ENCODE data around the gene ZNF469. TPM values are rescaled to one million over a fixed set of nuclear protein-coding genes. Genes with fewer than 3 reads are reported as not detected.
"Not testable (repeated sequence)": the region's sequence is repeated elsewhere in the genome, so short reads cannot be mapped to it uniquely, and the experiment has no call there.

The ZNF469 gene
- polyA plus RNA-seq, 1 donor, result 1.0 TPM

- Histone ChIP-seq H3K27me3 (ENCODE audit: control insufficient read depth, insufficient read depth, low read length) (no peaks in the 10 kb centered on the region), H3K9me3 (ENCODE audit: control insufficient read depth, low read depth, low read length) (no peaks in the 10 kb centered on the region), H3K4me3 (ENCODE audit: low read length) (no peak overlapping the region), H3K27ac (ENCODE audit: low read length) (no peak overlapping the region), H3K36me3 (ENCODE audit: control insufficient read depth, insufficient read depth, low read length) (no peaks in the 10 kb centered on the region), H3K4me1 (ENCODE audit: control insufficient read depth, insufficient read depth, low read length) (no peaks in the 10 kb centered on the region)
- DNase-seq, result no peak
- WGBS (ENCODE audit: insufficient coverage, low lambda C conversion rate), result no CpG with 5 or more reads among the region's 33 CpGs
These were observed 28.3 kb upstream of the ZNF469 start for GRCh38 chr16:88354229-88355092.

- no peak for DNase-seq
- Histone ChIP-seq H3K4me1 (ENCODE audit: control insufficient read depth, insufficient read depth, low read length) (no peaks in the 10 kb centered on the region), H3K9me3 (ENCODE audit: control insufficient read depth, low read depth, low read length) (no peaks in the 10 kb centered on the region), H3K36me3 (ENCODE audit: control insufficient read depth, insufficient read depth, low read length) (no peaks in the 10 kb centered on the region), H3K27ac (ENCODE audit: low read length) (no peak overlapping the region), H3K27me3 (ENCODE audit: control insufficient read depth, insufficient read depth, low read length) (no peaks in the 10 kb centered on the region), H3K4me3 (ENCODE audit: low read length) (no peak overlapping the region)
- WGBS (ENCODE audit: insufficient coverage, low lambda C conversion rate), result no CpG with 5 or more reads among the region's 6 CpGs
These were observed 27.7 kb upstream of the ZNF469 start for GRCh38 chr16:88355093-88355388.

GRCh38 chr16:88355389-88356123 is 27.2 kb upstream of the ZNF469 start:
- Histone ChIP-seq H3K27me3 (ENCODE audit: control insufficient read depth, insufficient read depth, low read length) (no peaks in the 10 kb centered on the region), H3K4me3 (ENCODE audit: low read length) (no peak overlapping the region), H3K27ac (ENCODE audit: low read length) (no peak overlapping the region), H3K4me1 (ENCODE audit: control insufficient read depth, insufficient read depth, low read length) (no peaks in the 10 kb centered on the region), H3K36me3 (ENCODE audit: control insufficient read depth, insufficient read depth, low read length) (no peaks in the 10 kb centered on the region), H3K9me3 (ENCODE audit: control insufficient read depth, low read depth, low read length) (no peaks in the 10 kb centered on the region)
- no peak for DNase-seq
- no CpG with 5 or more reads among the region's 28 CpGs for WGBS (ENCODE audit: insufficient coverage, low lambda C conversion rate)

GRCh38 chr16:88356124-88356726 is 26.5 kb upstream of the ZNF469 start:
- no CpG with 5 or more reads among the region's 15 CpGs for WGBS (ENCODE audit: insufficient coverage, low lambda C conversion rate)
- no peaks in the 10 kb centered on the region for H3K27me3 ChIP-seq (ENCODE audit: control insufficient read depth, insufficient read depth, low read length)
- DNase-seq, result no peak

GRCh38 chr16:88356727-88357199 is 26.0 kb upstream of the ZNF469 start:
- Histone ChIP-seq H3K4me1 (ENCODE audit: control insufficient read depth, insufficient read depth, low read length) (no peaks in the 10 kb centered on the region), H3K27me3 (ENCODE audit: control insufficient read depth, insufficient read depth, low read length) (no peaks in the 10 kb centered on the region), H3K27ac (ENCODE audit: low read length) (no peak overlapping the region), H3K36me3 (ENCODE audit: control insufficient read depth, insufficient read depth, low read length) (no peaks in the 10 kb centered on the region), H3K4me3 (ENCODE audit: low read length) (no peak overlapping the region), H3K9me3 (ENCODE audit: control insufficient read depth, low read depth, low read length) (no peaks in the 10 kb centered on the region)
- no CpG with 5 or more reads among the region's 13 CpGs for WGBS (ENCODE audit: insufficient coverage, low lambda C conversion rate)
- no peak for DNase-seq

More at GRCh38 chr16:88356124-88356726, 26.5 kb upstream of the ZNF469 start:
- H3K36me3 ChIP-seq (ENCODE audit: control insufficient read depth, insufficient read depth, low read length), result no peaks in the 10 kb centered on the region
- H3K27ac ChIP-seq (ENCODE audit: low read length), result no peak overlapping the region
- H3K4me1 ChIP-seq (ENCODE audit: control insufficient read depth, insufficient read depth, low read length), result no peaks in the 10 kb centered on the region
- H3K9me3 ChIP-seq (ENCODE audit: control insufficient read depth, low read depth, low read length), result no peaks in the 10 kb centered on the region
- H3K4me3 ChIP-seq (ENCODE audit: low read length), result no peak overlapping the region

- H3K27ac ChIP-seq (ENCODE audit: low read length), result no peak overlapping the region
- no peaks in the 10 kb centered on the region for H3K36me3 ChIP-seq (ENCODE audit: control insufficient read depth, insufficient read depth, low read length)
- no peaks in the 10 kb centered on the region for H3K4me1 ChIP-seq (ENCODE audit: control insufficient read depth, insufficient read depth, low read length)
- no peaks in the 10 kb centered on the region for H3K27me3 ChIP-seq (ENCODE audit: control insufficient read depth, insufficient read depth, low read length)
- DNase-seq, result no peak
- no CpG with 5 or more reads among the region's 26 CpGs for WGBS (ENCODE audit: insufficient coverage, low lambda C conversion rate)
- no peaks in the 10 kb centered on the region for H3K9me3 ChIP-seq (ENCODE audit: control insufficient read depth, low read depth, low read length)
- no peak overlapping the region for H3K4me3 ChIP-seq (ENCODE audit: low read length)
These were observed 25.3 kb upstream of the ZNF469 start for GRCh38 chr16:88357317-88358022.

GRCh38 chr16:88358023-88358420 is 24.7 kb upstream of the ZNF469 start:
- Histone ChIP-seq H3K27ac (ENCODE audit: low read length) (no peak overlapping the region), H3K4me3 (ENCODE audit: low read length) (no peak overlapping the region), H3K4me1 (ENCODE audit: control insufficient read depth, insufficient read depth, low read length) (no peaks in the 10 kb centered on the region), H3K36me3 (ENCODE audit: control insufficient read depth, insufficient read depth, low read length) (no peaks in the 10 kb centered on the region), H3K27me3 (ENCODE audit: control insufficient read depth, insufficient read depth, low read length) (no peaks in the 10 kb centered on the region), H3K9me3 (ENCODE audit: control insufficient read depth, low read depth, low read length) (no peaks in the 10 kb centered on the region)
- no CpG with 5 or more reads among the region's 16 CpGs for WGBS (ENCODE audit: insufficient coverage, low lambda C conversion rate)
- DNase-seq, result no peak

GRCh38 chr16:88359008-88359407 is 23.8 kb upstream of the ZNF469 start:
- H3K27me3 ChIP-seq (ENCODE audit: control insufficient read depth, insufficient read depth, low read length), result no peaks in the 10 kb centered on the region
- no peak for DNase-seq
- H3K36me3 ChIP-seq (ENCODE audit: control insufficient read depth, insufficient read depth, low read length), result no peaks in the 10 kb centered on the region
- H3K4me1 ChIP-seq (ENCODE audit: control insufficient read depth, insufficient read depth, low read length), result no peaks in the 10 kb centered on the region
- WGBS (ENCODE audit: insufficient coverage, low lambda C conversion rate), result no CpG with 5 or more reads among the region's 21 CpGs
- no peaks in the 10 kb centered on the region for H3K9me3 ChIP-seq (ENCODE audit: control insufficient read depth, low read depth, low read length)
- H3K4me3 ChIP-seq (ENCODE audit: low read length), result no peak overlapping the region
- no peak overlapping the region for H3K27ac ChIP-seq (ENCODE audit: low read length)

- not testable (repeated sequence) for H3K4me1 ChIP-seq (ENCODE audit: control insufficient read depth, insufficient read depth, low read length); DNase-seq; H3K27me3 ChIP-seq (ENCODE audit: control insufficient read depth, insufficient read depth, low read length); H3K27ac ChIP-seq (ENCODE audit: low read length); H3K36me3 ChIP-seq (ENCODE audit: control insufficient read depth, insufficient read depth, low read length); H3K4me3 ChIP-seq (ENCODE audit: low read length); H3K9me3 ChIP-seq (ENCODE audit: control insufficient read depth, low read depth, low read length)
- WGBS (ENCODE audit: insufficient coverage, low lambda C conversion rate), result no CpG with 5 or more reads among the region's 20 CpGs
These were observed 22.4 kb upstream of the ZNF469 start for GRCh38 chr16:88360401-88360800.

- Histone ChIP-seq H3K9me3 (ENCODE audit: control insufficient read depth, low read depth, low read length) (no peaks in the 10 kb centered on the region), H3K4me3 (ENCODE audit: low read length) (no peak overlapping the region), H3K27me3 (ENCODE audit: control insufficient read depth, insufficient read depth, low read length) (no peaks in the 10 kb centered on the region), H3K27ac (ENCODE audit: low read length) (no peak overlapping the region), H3K4me1 (ENCODE audit: control insufficient read depth, insufficient read depth, low read length) (no peaks in the 10 kb centered on the region), H3K36me3 (ENCODE audit: control insufficient read depth, insufficient read depth, low read length) (no peaks in the 10 kb centered on the region)
- WGBS (ENCODE audit: insufficient coverage, low lambda C conversion rate), result no CpG with 5 or more reads among the region's 2 CpGs
- DNase-seq, result no peak
These were observed 21.8 kb upstream of the ZNF469 start for GRCh38 chr16:88360999-88361398.

Measured in large intestine (tissue), 3 donors.